ENCODE data around the gene CADM2. TPM values are rescaled to one million over a fixed set of nuclear protein-coding genes. Genes with fewer than 3 reads are reported as not detected.

CADM2 gene
- total RNA-seq, 1 experiment from 2014 or later: not detected

DNA sequence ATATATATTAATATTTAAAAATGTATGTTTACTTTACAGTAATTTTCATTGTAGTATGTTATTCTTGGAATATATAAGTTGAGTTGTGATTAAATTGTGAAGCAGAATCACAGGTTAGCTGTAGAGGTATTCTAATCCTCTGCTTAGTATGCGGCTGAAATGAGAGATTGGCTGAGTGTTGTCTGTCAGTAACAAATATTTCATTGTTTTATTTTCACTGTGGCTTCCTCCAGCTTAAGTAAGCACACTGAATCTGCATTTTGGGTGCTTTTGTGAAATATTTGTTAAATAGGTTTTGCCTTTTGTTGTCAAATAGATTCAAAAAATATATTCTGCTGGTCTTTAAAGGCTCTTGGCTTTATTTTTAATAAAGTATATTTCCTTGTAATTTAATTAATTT, 357.5 kb downstream of the CADM2 start:
- no peaks in the 10 kb centered on the region for H3K36me3 ChIP-seq (ENCODE audit: insufficient read depth, low read length)
- DNase-seq: no peak
- H3K4me3 ChIP-seq (ENCODE audit: low read length): no peak overlapping the region
- no peaks in the 10 kb centered on the region for H4K20me1 ChIP-seq (ENCODE audit: insufficient read depth, low read depth, low read length)
- H3K9me3 ChIP-seq (ENCODE audit: low read length): no peaks in the 10 kb centered on the region
- no peaks in the 10 kb centered on the region for H3K79me2 ChIP-seq (ENCODE audit: low read length)
- H3K4me1 ChIP-seq (ENCODE audit: low read length): no peaks in the 10 kb centered on the region
- H3K9ac ChIP-seq (ENCODE audit: low read length): no peak overlapping the region
- H2AFZ ChIP-seq (ENCODE audit: low read length): no peak overlapping the region
- H3K27ac ChIP-seq (ENCODE audit: low read length): no peak overlapping the region
- H3K27me3 ChIP-seq (ENCODE audit: low read length): no peaks in the 10 kb centered on the region
- H3K4me2 ChIP-seq (ENCODE audit: low read depth, low read length, poor library complexity, severe bottlenecking): no peak overlapping the region
- H3K9me2 ChIP-seq (replicated peaks; ENCODE audit: insufficient read depth, low read length): no peaks in the 10 kb centered on the region

DNA sequence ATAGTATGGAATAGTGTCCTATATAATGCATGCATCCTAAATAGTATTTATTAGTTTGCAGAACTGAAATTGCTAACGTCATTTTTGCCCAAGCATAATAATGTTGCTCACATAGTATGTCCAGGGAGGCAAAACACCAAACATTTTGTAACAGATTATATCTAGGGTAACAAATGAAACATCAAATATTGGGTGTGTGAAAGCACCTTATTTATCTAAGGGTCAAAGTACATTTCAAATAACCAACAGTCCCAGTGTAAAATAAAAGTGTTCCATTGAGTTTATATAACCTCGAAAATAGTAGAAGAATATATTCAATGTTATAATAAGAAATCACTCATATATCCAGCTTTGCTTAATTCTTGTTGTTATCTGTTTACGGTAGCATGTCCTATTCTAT, 363.1 kb downstream of the CADM2 start:
- no peaks in the 10 kb centered on the region for H3K36me3 ChIP-seq (ENCODE audit: insufficient read depth, low read length)
- no peak for DNase-seq
- no peaks in the 10 kb centered on the region for H3K79me2 ChIP-seq (ENCODE audit: low read length)

DNA sequence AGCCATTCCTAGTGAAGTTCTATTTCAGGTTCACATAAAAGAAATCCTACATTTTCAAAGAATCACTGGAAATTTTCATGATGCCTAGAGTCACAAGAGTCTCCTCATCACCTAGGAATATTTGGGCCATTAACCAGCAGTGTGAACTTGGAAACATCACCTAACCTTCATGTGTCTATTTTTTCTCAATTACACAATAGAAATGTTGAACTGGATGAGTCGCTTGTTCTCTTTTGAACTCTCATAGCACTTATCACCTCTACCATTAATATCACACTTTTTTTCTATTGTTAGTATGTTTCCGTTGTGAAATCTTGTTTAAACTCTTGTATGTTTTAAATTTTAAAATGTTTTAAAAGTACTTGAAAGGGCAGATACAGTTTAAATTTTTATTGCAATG, 371.3 kb downstream of the CADM2 start:
- no peaks in the 10 kb centered on the region for H4K20me1 ChIP-seq (ENCODE audit: insufficient read depth, low read depth, low read length)
- H3K79me2 ChIP-seq (ENCODE audit: low read length): no peaks in the 10 kb centered on the region

More for the DNA sequence above, 363.1 kb downstream of the CADM2 start:
- Histone ChIP-seq H2AFZ (ENCODE audit: low read length) (no peak overlapping the region), H4K20me1 (ENCODE audit: insufficient read depth, low read depth, low read length) (no peaks in the 10 kb centered on the region), H3K9me2 (replicated peaks; ENCODE audit: insufficient read depth, low read length) (no peaks in the 10 kb centered on the region), H3K4me2 (ENCODE audit: low read depth, low read length, poor library complexity, severe bottlenecking) (no peak overlapping the region), H3K4me1 (ENCODE audit: low read length) (no peaks in the 10 kb centered on the region), H3K4me3 (ENCODE audit: low read length) (no peak overlapping the region), H3K27me3 (ENCODE audit: low read length) (no peaks in the 10 kb centered on the region), H3K9ac (ENCODE audit: low read length) (no peak overlapping the region), H3K27ac (ENCODE audit: low read length) (no peak overlapping the region), H3K9me3 (ENCODE audit: low read length) (no peaks in the 10 kb centered on the region)

DNA sequence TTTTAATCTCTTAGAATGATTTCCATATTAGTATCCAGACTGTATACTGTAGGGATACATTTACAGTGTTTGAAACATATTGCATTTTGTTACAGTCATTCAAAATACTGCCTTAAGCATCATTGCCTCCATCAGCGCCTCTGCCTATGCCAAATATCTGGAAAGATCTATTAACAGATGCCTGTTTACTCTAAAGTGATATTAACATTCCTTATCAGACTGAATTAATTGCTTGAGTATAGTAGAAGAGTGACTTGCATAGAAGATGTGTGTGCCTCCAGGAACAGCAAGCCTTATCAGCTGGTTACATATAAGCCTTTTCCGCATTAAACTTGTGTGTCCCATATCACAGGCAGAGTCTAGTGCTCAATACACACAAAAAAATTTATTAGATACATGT, 379.1 kb downstream of the CADM2 start:
- Histone ChIP-seq H4K20me1 (ENCODE audit: insufficient read depth, low read depth, low read length) (no peaks in the 10 kb centered on the region), H2AFZ (ENCODE audit: low read length) (no peak overlapping the region)

More for the DNA sequence above, 371.3 kb downstream of the CADM2 start:
- H3K4me1 ChIP-seq (ENCODE audit: low read length): no peaks in the 10 kb centered on the region
- no peak overlapping the region for H3K9ac ChIP-seq (ENCODE audit: low read length)
- H3K4me2 ChIP-seq (ENCODE audit: low read depth, low read length, poor library complexity, severe bottlenecking): no peak overlapping the region
- no peak overlapping the region for H3K4me3 ChIP-seq (ENCODE audit: low read length)
- H3K27me3 ChIP-seq (ENCODE audit: low read length): no peaks in the 10 kb centered on the region
- H3K9me2 ChIP-seq (replicated peaks; ENCODE audit: insufficient read depth, low read length): no peaks in the 10 kb centered on the region
- no peak for DNase-seq
- no peak overlapping the region for H3K27ac ChIP-seq (ENCODE audit: low read length)
- no peaks in the 10 kb centered on the region for H3K9me3 ChIP-seq (ENCODE audit: low read length)
- no peak overlapping the region for H2AFZ ChIP-seq (ENCODE audit: low read length)
- no peaks in the 10 kb centered on the region for H3K36me3 ChIP-seq (ENCODE audit: insufficient read depth, low read length)

DNA sequence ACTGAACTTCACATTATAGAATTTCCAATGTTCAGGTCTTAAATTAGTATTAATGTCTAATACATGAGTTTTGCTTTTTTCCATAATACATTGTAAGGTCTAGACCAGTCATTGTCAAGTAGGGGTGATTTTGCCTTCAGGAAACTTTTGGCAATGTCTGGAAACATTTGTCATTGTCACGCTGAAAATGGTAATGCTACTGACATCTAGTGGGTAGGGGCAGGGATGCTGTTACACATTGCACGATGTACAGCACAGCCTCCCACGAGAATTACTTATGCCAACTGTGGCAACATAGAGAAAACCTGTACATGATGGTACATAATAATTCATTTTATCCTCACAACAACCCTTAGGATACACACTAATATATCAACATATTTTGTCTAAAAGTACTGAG, 384.1 kb downstream of the CADM2 start:
- Histone ChIP-seq H3K4me2 (ENCODE audit: low read depth, low read length, poor library complexity, severe bottlenecking) (no peak overlapping the region), H2AFZ (ENCODE audit: low read length) (no peak overlapping the region), H3K4me1 (ENCODE audit: low read length) (no peaks in the 10 kb centered on the region), H3K4me3 (ENCODE audit: low read length) (no peak overlapping the region), H3K9ac (ENCODE audit: low read length) (no peak overlapping the region), H3K27ac (ENCODE audit: low read length) (no peak overlapping the region), H3K79me2 (ENCODE audit: low read length) (no peaks in the 10 kb centered on the region), H3K36me3 (ENCODE audit: insufficient read depth, low read length) (no peaks in the 10 kb centered on the region), H3K9me2 (replicated peaks; ENCODE audit: insufficient read depth, low read length) (no peaks in the 10 kb centered on the region), H3K27me3 (ENCODE audit: low read length) (no peaks in the 10 kb centered on the region), H3K9me3 (ENCODE audit: low read length) (no peaks in the 10 kb centered on the region), H4K20me1 (ENCODE audit: insufficient read depth, low read depth, low read length) (no peaks in the 10 kb centered on the region)
- peak; percentile 40 for DNase-seq

More for the DNA sequence above, 379.1 kb downstream of the CADM2 start:
- Histone ChIP-seq H3K79me2 (ENCODE audit: low read length) (no peaks in the 10 kb centered on the region), H3K4me1 (ENCODE audit: low read length) (no peaks in the 10 kb centered on the region), H3K36me3 (ENCODE audit: insufficient read depth, low read length) (no peaks in the 10 kb centered on the region), H3K4me2 (ENCODE audit: low read depth, low read length, poor library complexity, severe bottlenecking) (no peak overlapping the region), H3K9me3 (ENCODE audit: low read length) (no peaks in the 10 kb centered on the region), H3K9me2 (replicated peaks; ENCODE audit: insufficient read depth, low read length) (no peaks in the 10 kb centered on the region), H3K4me3 (ENCODE audit: low read length) (no peak overlapping the region), H3K27me3 (ENCODE audit: low read length) (no peaks in the 10 kb centered on the region), H3K27ac (ENCODE audit: low read length) (no peak overlapping the region), H3K9ac (ENCODE audit: low read length) (no peak overlapping the region)
- DNase-seq: no peak

DNA sequence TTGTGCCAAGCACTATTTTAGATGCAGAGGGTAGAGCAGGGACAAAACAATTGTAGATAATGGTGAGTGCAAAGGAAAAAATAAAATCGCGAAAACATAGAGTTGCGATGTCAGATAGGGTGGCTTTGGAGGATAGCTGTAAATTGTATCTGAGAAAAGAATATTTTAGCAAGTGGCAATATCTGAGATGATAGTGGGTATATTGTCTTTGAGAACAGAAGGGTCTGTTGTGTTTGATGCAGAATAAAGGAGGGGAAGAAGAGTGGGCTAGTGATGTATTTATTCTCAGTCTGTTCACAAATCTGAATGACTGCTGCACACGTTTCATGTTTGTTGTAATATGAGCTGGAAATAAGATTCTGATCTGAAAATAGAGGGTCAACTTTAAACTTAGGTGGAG, 396.8 kb downstream of the CADM2 start:
- no peak overlapping the region for H3K9ac ChIP-seq (ENCODE audit: low read length)
- H3K27ac ChIP-seq (ENCODE audit: low read length): no peak overlapping the region
- H4K20me1 ChIP-seq (ENCODE audit: insufficient read depth, low read depth, low read length): no peaks in the 10 kb centered on the region
- no peaks in the 10 kb centered on the region for H3K9me3 ChIP-seq (ENCODE audit: low read length)
- no peaks in the 10 kb centered on the region for H3K4me1 ChIP-seq (ENCODE audit: low read length)
- no peaks in the 10 kb centered on the region for H3K79me2 ChIP-seq (ENCODE audit: low read length)
- H3K9me2 ChIP-seq (replicated peaks; ENCODE audit: insufficient read depth, low read length): no peaks in the 10 kb centered on the region
- H3K36me3 ChIP-seq (ENCODE audit: insufficient read depth, low read length): no peaks in the 10 kb centered on the region
- H3K4me2 ChIP-seq (ENCODE audit: low read depth, low read length, poor library complexity, severe bottlenecking): no peak overlapping the region
- H3K27me3 ChIP-seq (ENCODE audit: low read length): no peaks in the 10 kb centered on the region
- no peak overlapping the region for H3K4me3 ChIP-seq (ENCODE audit: low read length)
- H2AFZ ChIP-seq (ENCODE audit: low read length): no peak overlapping the region
- no peak for DNase-seq

DNA sequence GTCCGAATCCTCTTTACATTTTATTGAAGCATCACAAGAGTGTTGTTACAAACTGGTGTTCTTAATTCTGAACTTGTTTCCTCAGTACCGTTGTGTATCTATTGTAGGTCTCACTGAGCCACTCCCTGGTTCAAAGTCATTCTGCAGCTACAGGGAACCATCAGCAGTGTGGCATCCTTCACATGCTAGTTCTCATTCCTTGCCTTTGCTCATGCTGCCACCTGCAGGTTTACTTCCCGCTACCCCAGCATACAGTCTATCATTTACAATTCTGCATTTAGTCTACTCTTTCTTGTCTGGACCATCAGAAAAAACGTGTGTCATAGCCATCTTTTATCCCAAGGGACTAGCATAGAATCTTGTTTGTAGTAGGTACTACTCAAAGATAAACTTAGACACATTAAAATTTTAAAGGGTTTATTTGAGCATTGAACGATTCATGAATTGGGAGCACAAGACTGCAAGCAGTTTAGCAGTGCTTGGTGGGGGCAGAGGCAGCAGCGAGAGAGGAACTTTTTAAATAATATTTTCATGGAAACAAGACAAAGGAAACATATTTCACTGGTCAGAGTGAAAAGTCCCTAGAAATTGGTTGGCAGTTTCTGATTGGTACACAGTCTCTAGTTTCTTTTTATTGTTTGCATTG, 402.1 kb downstream of the CADM2 start:
- H3K9ac ChIP-seq (ENCODE audit: low read length): no peak overlapping the region
- H3K36me3 ChIP-seq (ENCODE audit: insufficient read depth, low read length): no peaks in the 10 kb centered on the region
- H4K20me1 ChIP-seq (ENCODE audit: insufficient read depth, low read depth, low read length): no peaks in the 10 kb centered on the region
- no peak overlapping the region for H2AFZ ChIP-seq (ENCODE audit: low read length)
- H3K27me3 ChIP-seq (ENCODE audit: low read length): no peaks in the 10 kb centered on the region
- H3K4me3 ChIP-seq (ENCODE audit: low read length): no peak overlapping the region
- no peak overlapping the region for H3K27ac ChIP-seq (ENCODE audit: low read length)
- H3K4me1 ChIP-seq (ENCODE audit: low read length): no peaks in the 10 kb centered on the region
- H3K9me3 ChIP-seq (ENCODE audit: low read length): no peaks in the 10 kb centered on the region
- no peak overlapping the region for H3K4me2 ChIP-seq (ENCODE audit: low read depth, low read length, poor library complexity, severe bottlenecking)
- no peaks in the 10 kb centered on the region for H3K9me2 ChIP-seq (replicated peaks; ENCODE audit: insufficient read depth, low read length)
- peak; percentile 62 for DNase-seq
- no peaks in the 10 kb centered on the region for H3K79me2 ChIP-seq (ENCODE audit: low read length)

DNA sequence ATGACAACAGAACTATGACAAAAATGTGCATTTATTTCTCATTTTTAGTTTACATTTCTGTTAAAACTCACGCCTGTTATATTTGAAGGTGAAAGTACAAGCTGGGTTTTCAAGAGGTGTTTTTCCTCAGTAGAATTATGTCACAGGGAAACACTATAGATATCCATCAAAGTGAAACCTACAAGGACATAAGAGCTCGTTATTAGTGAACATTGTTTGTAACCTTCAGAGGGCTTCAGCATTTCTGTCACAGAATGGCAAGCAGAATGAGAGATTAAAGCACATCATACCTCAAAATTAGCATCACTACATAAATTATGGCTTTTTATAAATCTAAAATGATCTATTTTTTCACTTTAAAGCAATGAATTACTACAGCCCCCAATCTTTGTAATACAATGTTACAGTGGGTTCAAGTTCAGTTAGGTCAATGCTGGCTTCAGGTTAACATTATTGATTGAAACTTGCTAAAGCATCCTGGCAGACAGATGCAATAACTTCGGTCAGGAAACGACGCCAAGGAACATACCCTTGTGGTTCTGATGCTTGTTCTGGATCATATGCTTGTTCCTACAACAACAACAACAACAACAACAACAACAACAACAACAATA, 405.6 kb downstream of the CADM2 start:
- H3K36me3 ChIP-seq (ENCODE audit: insufficient read depth, low read length): no peaks in the 10 kb centered on the region
- no peaks in the 10 kb centered on the region for H3K79me2 ChIP-seq (ENCODE audit: low read length)
- no peaks in the 10 kb centered on the region for H3K27me3 ChIP-seq (ENCODE audit: low read length)
- H3K4me1 ChIP-seq (ENCODE audit: low read length): no peaks in the 10 kb centered on the region
- H2AFZ ChIP-seq (ENCODE audit: low read length): no peak overlapping the region
- H3K9me3 ChIP-seq (ENCODE audit: low read length): no peaks in the 10 kb centered on the region
- H3K9ac ChIP-seq (ENCODE audit: low read length): no peak overlapping the region
- no peak for DNase-seq
- no peak overlapping the region for H3K4me3 ChIP-seq (ENCODE audit: low read length)
- no peaks in the 10 kb centered on the region for H4K20me1 ChIP-seq (ENCODE audit: insufficient read depth, low read depth, low read length)
- no peak overlapping the region for H3K4me2 ChIP-seq (ENCODE audit: low read depth, low read length, poor library complexity, severe bottlenecking)
- H3K27ac ChIP-seq (ENCODE audit: low read length): no peak overlapping the region
- no peaks in the 10 kb centered on the region for H3K9me2 ChIP-seq (replicated peaks; ENCODE audit: insufficient read depth, low read length)

Data from Karpas-422 (cell line).